SIG-M5 treated with dmso at 0.1 percent for 504 hours (cell line): ENCODE data around the gene DGCR8.

Experiments used
- DNase-seq: peaks from one replicate; lab custom pipeline; 2025; ENCODE audit not compliant: unreplicated experiment; lab: John Stamatoyannopoulos, UW

Gene DGCR8

GRCh38 chr22:20135806-20136602 lies 56.0 kb downstream of the DGCR8 start:
- no peak for DNase-seq

GRCh38 chr22:20136603-20136873 lies 56.5 kb downstream of the DGCR8 start:
- DNase-seq = no peak

GRCh38 chr22:20137113-20137512 lies 57.1 kb downstream of the DGCR8 start:
- no peak for DNase-seq

GRCh38 chr22:20137671-20138416 lies 57.8 kb downstream of the DGCR8 start:
- no peak for DNase-seq

- DNase-seq = no peak
Measured at GRCh38 chr22:20138417-20138738, 58.3 kb downstream of the DGCR8 start.

GRCh38 chr22:20138868-20139267 lies 58.8 kb downstream of the DGCR8 start:
- no peak for DNase-seq

- DNase-seq = no peak
Measured at GRCh38 chr22:20139391-20140106, 59.5 kb downstream of the DGCR8 start.

- DNase-seq = no peak
Measured at GRCh38 chr22:20140107-20140445, 60.0 kb downstream of the DGCR8 start.

- DNase-seq = no peak
Measured at GRCh38 chr22:20140521-20140964, 60.5 kb downstream of the DGCR8 start.

- DNase-seq = no peak
Measured at GRCh38 chr22:20141186-20142077, 61.4 kb downstream of the DGCR8 start.

DNA sequence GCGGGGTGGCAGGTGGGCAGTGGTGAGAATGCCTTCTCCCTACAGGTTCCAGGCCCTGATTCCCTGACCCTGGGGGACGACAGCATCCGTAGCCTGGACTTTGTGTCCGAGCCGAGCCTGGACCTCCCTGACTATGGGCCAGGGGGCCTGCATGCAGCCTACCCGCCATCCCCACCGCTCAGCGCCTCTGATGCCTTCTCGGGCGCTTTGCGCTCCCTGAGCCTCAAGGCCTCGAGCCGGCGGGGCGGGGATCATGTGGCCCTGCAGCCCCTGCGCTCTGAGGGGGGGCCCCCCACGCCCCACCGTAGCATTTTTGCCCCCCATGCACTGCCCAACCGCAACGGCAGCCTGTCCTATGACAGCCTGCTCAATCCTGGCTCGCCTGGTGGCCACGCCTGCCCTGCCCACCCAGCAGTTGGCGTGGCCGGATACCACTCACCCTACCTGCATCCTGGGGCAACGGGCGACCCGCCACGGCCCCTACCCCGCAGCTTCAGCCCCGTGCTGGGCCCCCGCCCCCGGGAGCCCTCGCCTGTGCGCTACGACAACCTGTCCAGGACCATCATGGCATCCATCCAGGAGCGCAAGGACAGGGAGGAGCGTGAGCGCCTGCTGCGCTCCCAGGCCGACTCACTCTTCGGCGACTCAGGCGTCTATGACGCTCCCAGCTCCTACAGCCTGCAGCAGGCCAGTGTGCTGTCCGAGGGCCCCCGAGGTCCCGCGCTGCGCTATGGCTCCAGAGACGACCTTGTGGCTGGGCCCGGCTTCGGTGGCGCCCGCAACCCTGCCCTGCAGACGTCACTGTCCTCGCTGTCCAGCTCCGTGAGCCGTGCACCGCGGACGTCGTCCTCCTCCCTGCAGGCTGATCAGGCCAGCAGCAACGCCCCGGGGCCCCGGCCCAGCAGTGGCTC lies 62.9 kb downstream of the DGCR8 start:
- no peak for DNase-seq

GRCh38 chr22:20143883-20144665 lies 64.0 kb downstream of the DGCR8 start:
- DNase-seq = no peak

- no peak for DNase-seq
Measured at GRCh38 chr22:20145206-20145831, 65.3 kb downstream of the DGCR8 start.

GRCh38 chr22:20145832-20146223 lies 65.8 kb downstream of the DGCR8 start:
- DNase-seq = no peak

- no peak for DNase-seq
Measured at GRCh38 chr22:20146777-20147176, 66.7 kb downstream of the DGCR8 start.

GRCh38 chr22:20147237-20147988 lies 67.4 kb downstream of the DGCR8 start:
- no peak for DNase-seq

DNA sequence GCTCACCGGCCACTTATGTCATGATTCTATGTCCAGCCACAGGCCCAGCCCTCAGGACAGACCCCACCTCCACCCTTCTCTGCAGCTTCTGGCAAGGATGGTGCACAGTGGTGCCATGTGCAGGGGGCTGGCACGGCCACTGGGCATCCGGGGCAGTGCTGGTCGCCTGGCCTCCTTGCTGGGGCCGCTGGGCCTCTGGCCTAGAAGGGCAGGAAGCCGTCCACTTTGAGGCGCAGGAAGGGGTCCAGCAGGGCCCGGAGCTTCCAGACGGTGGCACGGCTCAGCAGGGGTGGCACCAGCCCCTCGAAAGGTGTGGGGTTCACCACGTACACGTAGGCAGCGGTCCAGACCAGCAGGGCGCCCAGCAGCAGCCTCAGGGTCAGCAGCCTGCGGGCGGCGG lies 68.4 kb downstream of the DGCR8 start:
- no peak for DNase-seq
